ENCODE results near the gene TGFBRAP1. TPM values are rescaled to one million over a fixed set of nuclear protein-coding genes. Genes with fewer than 3 reads are reported as not detected.

Gene TGFBRAP1
- total RNA-seq, 2 donors from 2014 or later, result 13.8 to 21.5 TPM

DNA sequence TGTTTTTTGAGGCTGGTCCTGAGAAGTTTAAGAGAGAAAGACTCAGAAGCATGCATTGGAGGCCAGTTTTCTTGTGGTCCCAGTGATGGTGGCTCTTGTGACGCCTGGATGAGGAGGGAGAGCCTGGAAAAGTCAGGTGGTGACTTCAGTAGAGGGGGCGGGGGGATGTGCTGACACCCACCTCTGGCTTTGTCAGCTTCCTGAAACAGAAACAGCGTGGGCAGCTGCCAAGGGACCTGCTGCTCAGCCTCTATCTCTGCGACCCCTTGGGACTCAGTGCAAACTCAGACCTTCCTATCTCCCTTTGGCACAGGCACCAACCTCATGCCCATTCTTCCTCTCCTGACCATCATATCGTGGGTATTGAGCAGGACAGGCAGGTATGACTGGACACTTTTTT is 6.4 kb downstream of the TGFBRAP1 start:
- no peaks in the 10 kb centered on the region for H3K9me3 Mint-ChIP-seq
- no peak overlapping the region for H3K27ac Mint-ChIP-seq
- peaks cover 66% of the 10 kb centered on the region for H3K4me1 Mint-ChIP-seq (ENCODE audit: low read depth)
- no peak for ATAC-seq (replicated peaks in 1 of 2)
- no peak for DNase-seq
- H3K27me3 Mint-ChIP-seq (ENCODE audit: low read depth), result no peaks in the 10 kb centered on the region
- peak overlapping the region in 1 of 2 donors; percentile 19 for H3K4me3 Mint-ChIP-seq
- H3K36me3 Mint-ChIP-seq (ENCODE audit: insufficient read depth in 2 of 2), result no peaks in the 10 kb centered on the region

GRCh38 chr2:105321875-105322646 is 7.5 kb downstream of the TGFBRAP1 start:
- DNase-seq, result no peak
- peak overlapping the region; percentile 75 for H3K27ac Mint-ChIP-seq
- no peaks in the 10 kb centered on the region for H3K36me3 Mint-ChIP-seq (ENCODE audit: insufficient read depth in 2 of 2)
- no peaks in the 10 kb centered on the region for H3K9me3 Mint-ChIP-seq
- H3K4me1 Mint-ChIP-seq (ENCODE audit: low read depth), result peaks cover 56% of the 10 kb centered on the region
- no peaks in the 10 kb centered on the region for H3K27me3 Mint-ChIP-seq (ENCODE audit: low read depth)
- ATAC-seq (replicated peaks in 1 of 2), result peak; percentile 43 to 51
- no peak overlapping the region for H3K4me3 Mint-ChIP-seq

DNA sequence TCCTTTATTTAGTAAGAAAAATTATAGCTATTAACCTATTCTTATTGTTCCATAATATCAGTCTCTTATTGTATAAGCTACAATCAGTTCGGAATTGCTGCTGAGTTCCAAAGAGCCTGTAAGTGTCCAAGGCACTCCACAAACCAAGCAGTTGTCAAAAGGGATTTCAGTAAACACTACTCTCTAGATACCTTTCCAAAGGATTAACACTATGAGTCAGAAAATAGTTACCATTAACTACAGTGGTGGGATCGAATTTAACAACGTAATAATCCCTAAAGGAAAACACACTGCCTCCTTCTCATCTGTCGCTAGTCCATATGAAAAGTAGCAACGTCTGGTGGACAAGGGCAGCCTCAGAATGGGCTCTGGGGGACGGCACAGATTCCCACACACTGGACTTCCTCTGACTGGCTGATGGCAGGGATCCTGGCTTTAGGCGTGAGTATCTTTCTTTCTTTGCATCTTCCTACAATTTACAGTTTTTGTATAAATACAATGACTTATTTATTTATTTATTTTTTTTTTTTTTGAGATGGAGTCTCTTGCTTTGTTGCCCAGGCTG is 8.8 kb downstream of the TGFBRAP1 start:
- H3K27me3 Mint-ChIP-seq (ENCODE audit: low read depth), result no peaks in the 10 kb centered on the region
- no peak for ATAC-seq (replicated peaks in 1 of 2)
- no peak for DNase-seq

GRCh38 chr2:105317937-105318336 is 11.6 kb downstream of the TGFBRAP1 start:
- no peaks in the 10 kb centered on the region for H3K27me3 Mint-ChIP-seq (ENCODE audit: low read depth)
- H3K36me3 Mint-ChIP-seq (ENCODE audit: insufficient read depth in 2 of 2), result no peaks in the 10 kb centered on the region
- H3K4me1 Mint-ChIP-seq (ENCODE audit: low read depth), result peaks cover 25% of the 10 kb centered on the region
- H3K9me3 Mint-ChIP-seq, result no peaks in the 10 kb centered on the region
- ATAC-seq (replicated peaks in 1 of 2), result no peak
- DNase-seq, result no peak
- H3K27ac Mint-ChIP-seq, result no peak overlapping the region
- H3K4me3 Mint-ChIP-seq, result no peak overlapping the region

More for the DNA sequence above, 8.8 kb downstream of the TGFBRAP1 start:
- Mint-ChIP-seq H3K9me3 (no peaks in the 10 kb centered on the region), H3K4me3 (no peak overlapping the region), H3K4me1 (ENCODE audit: low read depth) (peaks cover 45% of the 10 kb centered on the region), H3K36me3 (ENCODE audit: insufficient read depth in 2 of 2) (no peaks in the 10 kb centered on the region), H3K27ac (no peak overlapping the region)

DNA sequence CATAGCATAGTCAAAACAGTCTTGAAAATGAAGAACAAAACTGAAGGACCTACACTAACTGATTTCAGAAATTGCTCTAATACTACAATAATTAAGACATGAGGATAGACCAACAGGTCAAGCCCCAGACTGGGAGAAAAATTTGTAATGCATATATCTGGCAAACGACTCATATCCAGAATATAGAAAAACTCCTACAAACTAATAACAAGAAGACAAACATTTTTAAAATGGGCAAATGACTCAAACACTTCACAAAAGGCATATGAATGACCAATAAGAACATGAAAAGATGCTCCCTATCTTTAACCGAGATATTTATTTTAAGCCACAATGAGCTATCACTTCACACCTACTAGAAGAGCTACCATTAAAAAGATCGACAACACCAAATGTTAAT is 14.2 kb downstream of the TGFBRAP1 start:
- H3K4me3 Mint-ChIP-seq, result peak overlapping the region in 1 of 2 donors; percentile 21
- ATAC-seq (replicated peaks in 1 of 2), result peak in 1 of 2 donors; percentile 52
- no peaks in the 10 kb centered on the region for H3K27me3 Mint-ChIP-seq (ENCODE audit: low read depth)
- DNase-seq, result no peak
- peaks cover 18% of the 10 kb centered on the region for H3K4me1 Mint-ChIP-seq (ENCODE audit: low read depth)
- peaks cover 0 to 1% of the 10 kb centered on the region in 2 donors for H3K36me3 Mint-ChIP-seq (ENCODE audit: insufficient read depth in 2 of 2)
- peak overlapping the region; percentile 47 for H3K27ac Mint-ChIP-seq
- no peaks in the 10 kb centered on the region for H3K9me3 Mint-ChIP-seq

DNA sequence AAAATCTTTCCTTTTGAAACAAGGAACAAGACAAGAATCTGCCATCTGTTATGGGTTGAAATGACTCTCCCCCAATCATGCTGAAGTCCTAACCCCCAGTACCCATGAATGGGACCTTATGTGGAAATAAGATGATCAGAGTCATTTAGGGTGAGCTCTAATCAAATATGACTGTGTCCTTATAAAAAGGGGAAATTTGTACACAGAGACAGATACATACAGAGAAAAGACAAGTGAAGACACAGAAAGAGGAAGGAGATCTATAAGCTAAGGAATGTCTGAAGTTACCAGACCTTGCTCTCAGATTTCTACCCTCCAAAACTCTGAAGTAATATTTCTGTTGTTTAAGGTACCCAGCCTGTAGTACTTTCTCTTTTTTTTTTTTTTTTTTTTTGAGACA is 15.7 kb downstream of the TGFBRAP1 start:
- H3K9me3 Mint-ChIP-seq, result no peaks in the 10 kb centered on the region
- DNase-seq (no peak), ATAC-seq (replicated peaks in 1 of 2) (no peak)
- H3K27ac Mint-ChIP-seq, result no peak overlapping the region
- H3K4me3 Mint-ChIP-seq, result no peak overlapping the region
- H3K36me3 Mint-ChIP-seq (ENCODE audit: insufficient read depth in 2 of 2), result peaks cover 0 to 3% of the 10 kb centered on the region in 2 donors
- H3K27me3 Mint-ChIP-seq (ENCODE audit: low read depth), result no peaks in the 10 kb centered on the region
- H3K4me1 Mint-ChIP-seq (ENCODE audit: low read depth), result peaks cover 12% of the 10 kb centered on the region

GRCh38 chr2:105309147-105309545 is 20.4 kb downstream of the TGFBRAP1 start:
- H3K36me3 Mint-ChIP-seq (ENCODE audit: insufficient read depth in 2 of 2), result peaks cover 3 to 9% of the 10 kb centered on the region in 2 donors
- peaks cover 20% of the 10 kb centered on the region for H3K4me1 Mint-ChIP-seq (ENCODE audit: low read depth)
- DNase-seq, result no peak

DNA sequence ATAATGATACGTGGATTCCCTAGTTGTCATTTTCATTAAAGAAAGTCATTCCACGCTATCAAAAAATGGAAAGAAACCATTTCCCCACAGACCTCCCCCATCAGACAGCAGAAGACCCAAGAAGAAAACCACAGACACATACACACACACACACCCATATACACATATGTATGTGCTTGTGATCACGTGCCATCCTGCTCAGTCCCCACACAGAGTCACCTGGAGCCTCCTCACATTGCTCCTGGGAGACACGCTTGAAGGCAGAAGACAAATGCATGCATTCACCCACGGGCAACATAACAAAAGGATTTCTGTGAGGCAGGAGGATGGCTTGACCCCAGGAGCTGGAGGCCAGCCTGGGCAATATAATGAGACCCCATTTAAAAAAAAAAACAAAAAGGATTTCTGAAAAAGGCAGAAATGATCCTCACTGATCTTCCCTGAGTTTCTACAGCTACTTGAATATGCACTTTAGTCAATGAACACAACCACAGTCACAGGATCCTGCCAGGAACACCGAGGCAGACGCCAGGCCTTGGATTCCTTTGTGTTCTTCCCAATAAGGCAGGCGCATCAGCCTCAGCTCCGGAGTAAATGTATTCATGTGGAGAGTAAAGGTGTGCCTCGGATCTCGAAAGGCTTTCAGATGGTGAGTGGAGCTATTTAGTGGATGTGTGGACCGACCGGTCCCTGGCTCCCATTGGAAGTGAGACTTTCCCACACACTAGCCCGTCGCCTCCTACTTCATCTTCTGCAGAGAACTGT is 21.0 kb downstream of the TGFBRAP1 start:
- Mint-ChIP-seq H3K9me3 (no peaks in the 10 kb centered on the region), H3K27me3 (ENCODE audit: low read depth) (no peaks in the 10 kb centered on the region), H3K36me3 (ENCODE audit: insufficient read depth in 2 of 2) (peaks cover 3 to 9% of the 10 kb centered on the region in 2 donors), H3K4me1 (ENCODE audit: low read depth) (peaks cover 20% of the 10 kb centered on the region), H3K4me3 (no peak overlapping the region), H3K27ac (no peak overlapping the region)
- no peak for DNase-seq
- ATAC-seq (replicated peaks in 1 of 2), result no peak

More at GRCh38 chr2:105309147-105309545, 20.4 kb downstream of the TGFBRAP1 start:
- Mint-ChIP-seq H3K9me3 (no peaks in the 10 kb centered on the region), H3K4me3 (no peak overlapping the region), H3K27ac (no peak overlapping the region), H3K27me3 (ENCODE audit: low read depth) (no peaks in the 10 kb centered on the region)
- no peak for ATAC-seq (replicated peaks in 1 of 2)

- H3K27ac Mint-ChIP-seq, result no peak overlapping the region
- ATAC-seq (replicated peaks in 1 of 2) (no peak), DNase-seq (no peak)
- peaks cover 3 to 9% of the 10 kb centered on the region in 2 donors for H3K36me3 Mint-ChIP-seq (ENCODE audit: insufficient read depth in 2 of 2)
- H3K27me3 Mint-ChIP-seq (ENCODE audit: low read depth), result no peaks in the 10 kb centered on the region
- peaks cover 26% of the 10 kb centered on the region for H3K4me1 Mint-ChIP-seq (ENCODE audit: low read depth)
- H3K9me3 Mint-ChIP-seq, result no peaks in the 10 kb centered on the region
- H3K4me3 Mint-ChIP-seq, result no peak overlapping the region
Observed at GRCh38 chr2:105307962-105308361, 21.6 kb downstream of the TGFBRAP1 start.

GRCh38 chr2:105307550-105307949 is 22.0 kb downstream of the TGFBRAP1 start:
- Mint-ChIP-seq H3K27me3 (ENCODE audit: low read depth) (no peaks in the 10 kb centered on the region), H3K27ac (no peak overlapping the region), H3K36me3 (ENCODE audit: insufficient read depth in 2 of 2) (peaks cover 3 to 9% of the 10 kb centered on the region in 2 donors), H3K9me3 (no peaks in the 10 kb centered on the region), H3K4me1 (ENCODE audit: low read depth) (peaks cover 29% of the 10 kb centered on the region), H3K4me3 (no peak overlapping the region)
- no peak for ATAC-seq (replicated peaks in 1 of 2)
- no peak for DNase-seq

DNA sequence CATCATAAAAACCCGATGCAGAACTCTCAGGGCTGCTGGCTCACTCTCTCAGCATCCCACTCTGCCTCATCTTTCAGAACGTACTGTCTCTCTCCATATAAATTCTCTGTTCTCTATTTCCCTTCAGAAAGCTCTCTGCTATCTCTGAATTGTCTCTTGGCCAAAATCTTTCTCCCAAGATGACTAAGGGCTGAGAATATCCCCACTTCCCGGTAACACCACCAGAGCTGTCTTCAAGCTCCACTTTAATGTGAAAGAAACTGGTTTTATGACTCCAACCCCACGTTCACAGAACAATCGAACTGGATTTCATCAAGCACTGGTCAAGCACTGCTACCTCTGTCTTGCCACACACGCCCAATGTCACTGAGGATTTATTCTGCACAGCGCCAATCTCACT is 22.4 kb downstream of the TGFBRAP1 start:
- Mint-ChIP-seq H3K27me3 (ENCODE audit: low read depth) (no peaks in the 10 kb centered on the region), H3K36me3 (ENCODE audit: insufficient read depth in 2 of 2) (peaks cover 3 to 9% of the 10 kb centered on the region in 2 donors), H3K9me3 (no peaks in the 10 kb centered on the region), H3K4me3 (no peak overlapping the region), H3K4me1 (ENCODE audit: low read depth) (peaks cover 33% of the 10 kb centered on the region), H3K27ac (no peak overlapping the region)
- DNase-seq (no peak), ATAC-seq (replicated peaks in 1 of 2) (no peak)

- ATAC-seq (replicated peaks in 1 of 2), result peak in 1 of 2 donors; percentile 39
- Mint-ChIP-seq H3K4me1 (ENCODE audit: low read depth) (peaks cover 28% of the 10 kb centered on the region), H3K4me3 (no peak overlapping the region), H3K27me3 (ENCODE audit: low read depth) (no peaks in the 10 kb centered on the region), H3K27ac (no peak overlapping the region), H3K9me3 (no peaks in the 10 kb centered on the region), H3K36me3 (ENCODE audit: insufficient read depth in 2 of 2) (peaks cover 8 to 13% of the 10 kb centered on the region in 2 donors)
- peak in 1 of 2 donors; percentile 17 for DNase-seq
Observed at GRCh38 chr2:105301646-105302045, 27.9 kb downstream of the TGFBRAP1 start.

- peaks cover 22% of the 10 kb centered on the region for H3K4me1 Mint-ChIP-seq (ENCODE audit: low read depth)
- DNase-seq (no peak), ATAC-seq (replicated peaks in 1 of 2) (no peak)
Observed at GRCh38 chr2:105299290-105299689, 30.2 kb downstream of the TGFBRAP1 start.

More at GRCh38 chr2:105299290-105299689, 30.2 kb downstream of the TGFBRAP1 start:
- no peak overlapping the region for H3K27ac Mint-ChIP-seq
- H3K36me3 Mint-ChIP-seq (ENCODE audit: insufficient read depth in 2 of 2), result peaks cover 8 to 13% of the 10 kb centered on the region in 2 donors
- H3K27me3 Mint-ChIP-seq (ENCODE audit: low read depth), result no peaks in the 10 kb centered on the region
- H3K9me3 Mint-ChIP-seq, result no peaks in the 10 kb centered on the region
- H3K4me3 Mint-ChIP-seq, result no peak overlapping the region

Measured in activated T-cell treated with anti-CD3 and anti-CD28 coated beads, Interleukin-2, amount 50 U/mL, for 72 hours (primary cell).